ENCODE measurements around the gene RBL2. TPM values are rescaled to one million over a fixed set of nuclear protein-coding genes. Genes with fewer than 3 reads are reported as not detected.
A peak's percentile ranks its signal among the peaks of the same experiment; 100 is the strongest.

Gene RBL2
- total and polyA plus RNA-seq, 2 donors = 84.5 to 84.9 TPM

DNA sequence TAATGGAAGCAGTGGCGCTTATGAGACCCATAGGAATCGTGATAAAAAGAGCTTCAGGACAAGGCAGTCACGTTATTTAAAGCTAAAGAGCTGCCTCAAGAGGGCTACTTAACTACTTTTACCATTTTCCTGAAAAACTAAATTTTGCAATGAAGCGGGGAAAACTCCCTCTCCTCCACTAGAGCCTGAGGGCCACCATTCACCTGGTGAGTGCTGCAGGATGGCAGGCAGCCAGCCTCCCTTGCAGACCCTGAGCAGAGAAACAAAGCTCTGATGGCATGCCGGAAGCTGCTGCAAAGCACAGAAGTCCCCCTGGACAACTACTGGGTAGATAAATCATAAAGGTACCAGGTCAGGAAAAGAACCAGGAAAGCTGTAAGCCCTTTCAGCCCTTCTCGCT is 60.4 kb downstream of the RBL2 start:
- H3K4me3 ChIP-seq (ENCODE audit: low read length in 2 of 2) = no peak overlapping the region
- no peaks in the 10 kb centered on the region for H3K4me1 ChIP-seq (ENCODE audit: control insufficient read depth in 2 of 2, insufficient read depth in 2 of 2, low read length in 2 of 2)
- no peaks in the 10 kb centered on the region for H3K9me3 ChIP-seq (ENCODE audit: control insufficient read depth in 2 of 2, insufficient read depth in 1 of 2, low read length in 1 of 2)
- H3K27me3 ChIP-seq (ENCODE audit: control insufficient read depth in 2 of 2, insufficient read depth in 1 of 2, low read length in 1 of 2) = no peaks in the 10 kb centered on the region
- H3K27ac ChIP-seq (ENCODE audit: low read depth in 1 of 2, low read length in 1 of 2) = no peak overlapping the region
- H3K36me3 ChIP-seq (ENCODE audit: control insufficient read depth in 2 of 2, insufficient read depth in 2 of 2, low read length in 1 of 2) = peaks cover 62 to 63% of the 10 kb centered on the region in 2 donors
- no peak for DNase-seq (ENCODE audit: low read depth in 6 of 9, low spot score in 9 of 9)
- WGBS = 98% methylated on average over 6 of the region's 6 CpGs

DNA sequence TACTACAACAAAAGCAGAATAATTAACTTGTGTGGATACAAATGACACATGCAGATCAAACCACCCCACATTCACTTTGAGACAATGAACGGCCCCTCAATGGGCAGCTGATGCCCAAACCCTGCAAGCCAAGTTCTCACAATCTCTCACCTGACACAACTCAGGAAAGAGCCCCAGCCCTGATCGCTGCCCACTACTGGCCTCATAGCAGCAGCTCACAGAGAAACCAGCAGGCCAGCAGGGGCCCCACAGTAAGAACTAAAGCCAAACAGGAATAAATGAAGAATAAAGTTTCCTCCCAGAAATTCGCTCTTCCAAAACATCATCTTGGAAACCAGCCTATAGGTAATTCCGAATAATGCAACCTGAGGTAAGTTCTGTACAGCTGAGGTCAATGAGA is 61.1 kb downstream of the RBL2 start:
- Histone ChIP-seq H3K27me3 (ENCODE audit: control insufficient read depth in 2 of 2, insufficient read depth in 1 of 2, low read length in 1 of 2) (no peaks in the 10 kb centered on the region), H3K4me1 (ENCODE audit: control insufficient read depth in 2 of 2, insufficient read depth in 2 of 2, low read length in 2 of 2) (no peaks in the 10 kb centered on the region), H3K4me3 (ENCODE audit: low read length in 2 of 2) (no peak overlapping the region), H3K9me3 (ENCODE audit: control insufficient read depth in 2 of 2, insufficient read depth in 1 of 2, low read length in 1 of 2) (no peaks in the 10 kb centered on the region), H3K27ac (ENCODE audit: low read depth in 1 of 2, low read length in 1 of 2) (no peak overlapping the region), H3K36me3 (ENCODE audit: control insufficient read depth in 2 of 2, insufficient read depth in 2 of 2, low read length in 1 of 2) (peaks cover 57 to 60% of the 10 kb centered on the region in 2 donors)
- WGBS = 97% methylated on average over 4 of the region's 4 CpGs
- no peak for DNase-seq (ENCODE audit: low read depth in 6 of 9, low spot score in 9 of 9)

DNA sequence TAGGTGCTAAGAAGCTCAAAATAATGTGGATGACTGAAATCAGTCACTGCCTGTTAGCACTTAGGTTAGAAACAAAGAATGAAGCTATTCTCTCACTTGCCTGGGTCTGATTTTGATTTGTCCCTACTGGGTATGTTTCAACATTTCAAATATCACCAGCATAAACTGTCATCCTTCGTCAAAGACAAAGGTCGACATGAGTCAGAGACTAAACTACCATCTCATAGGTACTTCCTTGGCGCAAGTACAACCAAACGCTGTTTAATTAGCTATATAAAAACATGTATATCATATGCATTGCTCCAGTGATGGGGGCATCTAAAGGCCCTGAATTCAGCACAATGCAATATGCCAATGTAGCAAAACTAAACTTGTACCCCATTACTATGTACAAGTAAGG is 64.7 kb downstream of the RBL2 start:
- peaks cover 33 to 39% of the 10 kb centered on the region in 2 donors for H3K36me3 ChIP-seq (ENCODE audit: control insufficient read depth in 2 of 2, insufficient read depth in 2 of 2, low read length in 1 of 2)
- 93% methylated on average over 4 of the region's 4 CpGs for WGBS
- no peak for DNase-seq (ENCODE audit: low read depth in 6 of 9, low spot score in 9 of 9)
- H3K4me3 ChIP-seq (ENCODE audit: low read length in 2 of 2) = no peak overlapping the region
- no peaks in the 10 kb centered on the region for H3K9me3 ChIP-seq (ENCODE audit: control insufficient read depth in 2 of 2, insufficient read depth in 1 of 2, low read length in 1 of 2)
- H3K27me3 ChIP-seq (ENCODE audit: control insufficient read depth in 2 of 2, insufficient read depth in 1 of 2, low read length in 1 of 2) = peaks cover 2 to 4% of the 10 kb centered on the region in 2 donors
- H3K27ac ChIP-seq (ENCODE audit: low read depth in 1 of 2, low read length in 1 of 2) = no peak overlapping the region
- peaks cover 7 to 17% of the 10 kb centered on the region in 2 donors for H3K4me1 ChIP-seq (ENCODE audit: control insufficient read depth in 2 of 2, insufficient read depth in 2 of 2, low read length in 2 of 2)

DNA sequence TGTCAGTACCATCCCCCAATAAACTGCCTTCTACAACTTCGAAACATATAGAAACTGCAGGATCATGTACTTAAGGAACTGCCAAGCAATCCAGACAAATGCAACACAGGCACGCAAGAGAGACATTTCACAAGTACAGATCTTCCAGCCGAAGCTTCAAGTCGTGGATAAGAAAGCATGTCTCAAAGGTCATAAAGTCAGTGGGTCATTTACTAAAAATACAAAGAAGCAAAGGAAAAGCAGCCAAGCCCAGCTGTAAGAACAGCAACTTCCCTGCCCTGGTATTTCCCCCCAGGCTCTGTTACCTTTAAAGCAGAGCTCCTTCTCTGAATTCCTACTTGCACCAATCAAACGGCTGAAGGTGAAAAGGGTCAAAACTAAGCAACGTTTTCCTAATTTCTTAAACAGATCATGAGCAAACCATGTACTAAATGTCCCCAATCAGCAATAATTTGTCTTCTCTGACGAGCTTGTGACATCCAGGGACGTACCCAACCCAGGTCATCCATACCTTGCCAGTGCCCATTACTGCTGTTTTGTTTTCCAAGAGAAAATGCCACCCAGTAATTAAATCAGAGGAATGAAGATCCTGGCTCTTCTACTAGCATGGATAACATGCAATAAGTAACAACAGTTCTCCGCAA is 67.1 kb downstream of the RBL2 start:
- no peak for DNase-seq (ENCODE audit: low read depth in 6 of 9, low spot score in 9 of 9)
- H3K9me3 ChIP-seq (ENCODE audit: control insufficient read depth in 2 of 2, insufficient read depth in 1 of 2, low read length in 1 of 2) = no peaks in the 10 kb centered on the region
- peaks cover 2 to 7% of the 10 kb centered on the region in 2 donors for H3K27me3 ChIP-seq (ENCODE audit: control insufficient read depth in 2 of 2, insufficient read depth in 1 of 2, low read length in 1 of 2)
- H3K4me3 ChIP-seq (ENCODE audit: low read length in 2 of 2) = peak overlapping the region in 1 of 2 donors; percentile 6
- H3K27ac ChIP-seq (ENCODE audit: low read depth in 1 of 2, low read length in 1 of 2) = no peak overlapping the region
- WGBS = 89% methylated on average over 9 of the region's 9 CpGs
- H3K36me3 ChIP-seq (ENCODE audit: control insufficient read depth in 2 of 2, insufficient read depth in 2 of 2, low read length in 1 of 2) = peaks cover 10 to 16% of the 10 kb centered on the region in 2 donors
- peaks cover 15 to 26% of the 10 kb centered on the region in 2 donors for H3K4me1 ChIP-seq (ENCODE audit: control insufficient read depth in 2 of 2, insufficient read depth in 2 of 2, low read length in 2 of 2)

DNA sequence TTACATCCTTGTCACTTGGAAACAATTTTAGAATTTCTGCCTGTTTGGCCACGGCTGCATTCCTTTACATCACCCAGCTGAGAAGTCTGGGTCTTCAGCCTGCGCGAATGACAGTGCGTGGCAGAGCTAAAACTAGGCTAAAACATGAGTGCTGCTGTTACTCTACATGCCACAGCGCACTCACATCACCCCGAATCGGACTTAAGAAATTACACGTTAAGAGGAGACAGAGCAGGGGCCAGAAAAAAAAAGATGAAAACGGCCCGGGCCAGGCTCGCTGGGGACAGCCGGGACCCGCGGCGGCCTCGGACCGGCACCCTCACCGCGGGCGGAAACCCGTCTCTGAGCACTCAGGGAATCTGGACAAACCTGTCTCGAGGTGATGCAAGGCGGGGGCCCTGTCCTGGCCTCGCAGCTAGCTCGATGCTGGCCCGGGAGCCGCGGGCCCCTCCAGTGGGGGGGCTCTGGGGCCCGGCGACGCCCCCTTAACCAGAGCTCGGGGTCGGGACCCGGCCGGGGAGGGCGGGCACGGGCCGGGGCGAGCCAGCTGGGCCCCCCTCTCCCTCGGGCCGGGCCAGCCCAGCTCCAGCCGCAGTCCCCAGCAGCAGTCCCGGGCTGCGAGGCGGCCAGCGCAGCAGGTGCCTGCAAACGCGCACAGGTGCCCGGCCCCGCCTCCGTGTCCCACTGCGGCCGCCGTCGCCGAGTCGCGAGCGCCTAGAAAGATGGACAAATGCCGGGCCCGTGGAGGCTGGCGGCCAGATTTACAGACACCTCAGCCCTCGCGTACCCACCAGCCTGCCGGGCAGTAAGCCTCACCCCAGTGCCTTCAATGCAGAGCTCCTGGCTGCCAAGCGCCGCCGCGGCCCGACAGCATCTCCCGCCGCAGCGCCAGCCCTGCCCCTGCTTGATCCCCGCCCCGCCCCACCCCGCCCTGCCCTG is 68.3 kb downstream of the RBL2 start, which contains the start of gene AKTIP:
Gene AKTIP, minus strand, starts transcription at position 879 of the 939 bp plus-strand sequence. CDS start 2,950 bp downstream, outside the sequence.
- Histone ChIP-seq H3K36me3 (ENCODE audit: control insufficient read depth in 2 of 2, insufficient read depth in 2 of 2, low read length in 1 of 2) (peaks cover 2 to 4% of the 10 kb centered on the region in 2 donors), H3K27me3 (ENCODE audit: control insufficient read depth in 2 of 2, insufficient read depth in 1 of 2, low read length in 1 of 2) (peaks cover 2 to 8% of the 10 kb centered on the region in 2 donors), H3K4me3 (ENCODE audit: low read length in 2 of 2) (peak within 1 kb of the TSS; percentile 71 to 82), H3K4me1 (ENCODE audit: control insufficient read depth in 2 of 2, insufficient read depth in 2 of 2, low read length in 2 of 2) (peaks cover 15 to 26% of the 10 kb centered on the region in 2 donors), H3K27ac (ENCODE audit: low read depth in 1 of 2, low read length in 1 of 2) (peak within 1 kb of the TSS; percentile 81 to 91), H3K9me3 (ENCODE audit: control insufficient read depth in 2 of 2, insufficient read depth in 1 of 2, low read length in 1 of 2) (no peaks in the 10 kb centered on the region)
- DNase-seq (ENCODE audit: low read depth in 6 of 9, low spot score in 9 of 9) = peak in 3 of 9 donors; percentile 21 to 49 (median 34)
- WGBS = 1% methylated on average over 76 of the region's 76 CpGs

DNA sequence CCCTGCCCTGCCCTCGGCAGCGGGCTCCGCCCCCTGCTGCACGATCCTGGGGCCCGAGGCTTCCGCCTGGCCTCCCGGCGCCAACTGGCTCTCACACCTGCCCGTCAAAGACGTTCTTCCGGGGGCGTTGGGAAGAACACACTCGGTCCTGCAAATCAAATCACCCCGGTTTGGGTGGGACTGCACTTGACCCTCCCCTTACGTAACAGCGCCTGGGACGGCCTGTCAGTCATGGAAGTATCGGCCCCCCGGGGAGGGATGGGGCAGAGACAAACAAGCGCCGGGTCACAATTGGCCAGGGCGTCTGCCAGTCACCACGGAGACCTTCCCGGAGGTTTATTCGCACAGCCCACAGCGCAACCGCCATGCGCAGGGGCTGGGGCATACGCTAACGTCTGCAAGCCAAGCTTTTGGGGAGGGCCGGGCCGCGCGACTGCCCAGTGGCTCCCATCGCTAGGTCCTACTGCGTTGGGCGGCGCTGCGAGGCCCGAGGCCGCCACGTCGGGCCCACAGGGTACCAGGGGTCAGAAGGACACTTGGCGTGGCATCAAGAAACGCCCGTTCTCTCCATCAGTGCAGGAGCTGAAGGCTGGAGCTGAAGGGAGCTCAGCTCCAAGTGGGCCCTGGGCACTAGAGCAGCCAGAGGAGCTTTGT is 69.1 kb downstream of the RBL2 start:
- Histone ChIP-seq H3K4me1 (ENCODE audit: control insufficient read depth in 2 of 2, insufficient read depth in 2 of 2, low read length in 2 of 2) (peaks cover 15 to 26% of the 10 kb centered on the region in 2 donors), H3K27ac (ENCODE audit: low read depth in 1 of 2, low read length in 1 of 2) (peak overlapping the region; percentile 81), H3K9me3 (ENCODE audit: control insufficient read depth in 2 of 2, insufficient read depth in 1 of 2, low read length in 1 of 2) (no peaks in the 10 kb centered on the region), H3K27me3 (ENCODE audit: control insufficient read depth in 2 of 2, insufficient read depth in 1 of 2, low read length in 1 of 2) (peaks cover 2 to 10% of the 10 kb centered on the region in 2 donors), H3K36me3 (ENCODE audit: control insufficient read depth in 2 of 2, insufficient read depth in 2 of 2, low read length in 1 of 2) (peaks cover 0 to 2% of the 10 kb centered on the region in 2 donors), H3K4me3 (ENCODE audit: low read length in 2 of 2) (peak overlapping the region; percentile 59 to 82)
- DNase-seq (ENCODE audit: low read depth in 6 of 9, low spot score in 9 of 9) = peak; percentile 99 to 100 (median 100)
- WGBS = under 1% methylated on average over 46 of the region's 46 CpGs

DNA sequence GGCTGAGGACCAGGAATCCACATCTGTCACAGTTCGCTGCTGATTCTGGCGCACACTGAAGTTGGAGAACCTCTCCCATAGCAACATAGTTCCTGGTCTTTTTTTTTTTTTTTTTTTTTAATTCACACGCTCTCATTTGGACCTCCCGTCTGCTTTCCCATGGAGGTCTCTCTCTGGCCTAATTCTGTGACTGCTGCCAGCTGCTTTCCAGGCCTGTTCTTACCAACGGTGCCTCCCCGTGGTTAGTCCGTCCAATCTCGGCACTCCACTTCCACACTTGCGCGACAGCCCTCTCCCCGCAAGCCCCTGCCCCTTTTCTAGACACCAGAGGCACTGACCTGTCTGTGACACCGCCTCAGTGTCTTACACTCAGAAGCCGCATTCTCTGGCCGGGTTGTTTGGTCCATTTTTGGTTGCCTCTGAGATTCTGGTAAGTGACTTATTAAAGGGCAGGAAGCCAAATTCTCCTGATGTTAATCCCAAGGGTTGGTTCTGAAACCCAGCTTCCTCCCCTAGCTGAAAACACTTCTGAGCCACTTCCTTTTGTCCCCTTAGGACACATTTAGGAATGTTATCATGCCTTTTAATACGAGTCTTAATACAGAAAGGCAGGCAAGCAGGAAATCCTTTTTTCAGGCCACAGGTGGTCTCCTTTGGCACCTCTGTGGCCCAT is 69.9 kb downstream of the RBL2 start:
- peak in 4 of 9 donors; percentile 10 to 58 (median 22) for DNase-seq (ENCODE audit: low read depth in 6 of 9, low spot score in 9 of 9)
- no peaks in the 10 kb centered on the region for H3K36me3 ChIP-seq (ENCODE audit: control insufficient read depth in 2 of 2, insufficient read depth in 2 of 2, low read length in 1 of 2)
- peaks cover 2 to 12% of the 10 kb centered on the region in 2 donors for H3K27me3 ChIP-seq (ENCODE audit: control insufficient read depth in 2 of 2, insufficient read depth in 1 of 2, low read length in 1 of 2)
- no peaks in the 10 kb centered on the region for H3K9me3 ChIP-seq (ENCODE audit: control insufficient read depth in 2 of 2, insufficient read depth in 1 of 2, low read length in 1 of 2)
- peaks cover 15 to 26% of the 10 kb centered on the region in 2 donors for H3K4me1 ChIP-seq (ENCODE audit: control insufficient read depth in 2 of 2, insufficient read depth in 2 of 2, low read length in 2 of 2)
- WGBS = 13% methylated on average over 15 of the region's 15 CpGs
- H3K4me3 ChIP-seq (ENCODE audit: low read length in 2 of 2) = peak overlapping the region; percentile 54 to 59
- peak overlapping the region; percentile 75 to 81 for H3K27ac ChIP-seq (ENCODE audit: low read depth in 1 of 2, low read length in 1 of 2)

DNA sequence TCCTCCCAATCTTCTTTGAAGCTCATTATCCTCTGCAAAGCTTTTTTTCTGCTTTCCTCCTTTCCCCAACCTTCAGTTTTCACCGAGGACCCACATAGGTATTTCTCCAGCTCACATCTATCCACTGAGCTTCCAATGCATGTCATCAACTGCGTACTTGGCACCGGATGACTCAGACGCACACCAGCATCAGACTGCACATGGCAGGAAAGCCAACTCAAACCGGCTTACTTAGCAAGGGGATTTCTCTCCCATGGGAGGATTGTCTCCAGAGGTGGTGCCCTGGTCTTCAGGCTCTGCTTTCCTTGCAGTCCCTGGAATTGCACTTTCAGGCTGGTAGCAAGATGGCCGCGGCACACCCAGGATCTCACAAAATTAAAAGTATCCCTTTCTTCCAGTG is 70.4 kb downstream of the RBL2 start:
- peak overlapping the region in 1 of 2 donors; percentile 81 for H3K27ac ChIP-seq (ENCODE audit: low read depth in 1 of 2, low read length in 1 of 2)
- WGBS = 88% methylated on average over 7 of the region's 7 CpGs
- no peak overlapping the region for H3K4me3 ChIP-seq (ENCODE audit: low read length in 2 of 2)
- peaks cover 2 to 14% of the 10 kb centered on the region in 2 donors for H3K27me3 ChIP-seq (ENCODE audit: control insufficient read depth in 2 of 2, insufficient read depth in 1 of 2, low read length in 1 of 2)
- no peaks in the 10 kb centered on the region for H3K9me3 ChIP-seq (ENCODE audit: control insufficient read depth in 2 of 2, insufficient read depth in 1 of 2, low read length in 1 of 2)
- no peaks in the 10 kb centered on the region for H3K36me3 ChIP-seq (ENCODE audit: control insufficient read depth in 2 of 2, insufficient read depth in 2 of 2, low read length in 1 of 2)
- no peak for DNase-seq (ENCODE audit: low read depth in 6 of 9, low spot score in 9 of 9)
- H3K4me1 ChIP-seq (ENCODE audit: control insufficient read depth in 2 of 2, insufficient read depth in 2 of 2, low read length in 2 of 2) = peaks cover 15 to 26% of the 10 kb centered on the region in 2 donors

All from thymus (tissue), 11 donors.